ENCODE data around the gene DYRK4.
A peak's percentile ranks its signal among the peaks of the same experiment; 100 is the strongest.
"Not testable (repeated sequence)": the region's sequence is repeated elsewhere in the genome, so short reads cannot be mapped to it uniquely, and the experiment has no call there.

The DYRK4 gene, protein sequence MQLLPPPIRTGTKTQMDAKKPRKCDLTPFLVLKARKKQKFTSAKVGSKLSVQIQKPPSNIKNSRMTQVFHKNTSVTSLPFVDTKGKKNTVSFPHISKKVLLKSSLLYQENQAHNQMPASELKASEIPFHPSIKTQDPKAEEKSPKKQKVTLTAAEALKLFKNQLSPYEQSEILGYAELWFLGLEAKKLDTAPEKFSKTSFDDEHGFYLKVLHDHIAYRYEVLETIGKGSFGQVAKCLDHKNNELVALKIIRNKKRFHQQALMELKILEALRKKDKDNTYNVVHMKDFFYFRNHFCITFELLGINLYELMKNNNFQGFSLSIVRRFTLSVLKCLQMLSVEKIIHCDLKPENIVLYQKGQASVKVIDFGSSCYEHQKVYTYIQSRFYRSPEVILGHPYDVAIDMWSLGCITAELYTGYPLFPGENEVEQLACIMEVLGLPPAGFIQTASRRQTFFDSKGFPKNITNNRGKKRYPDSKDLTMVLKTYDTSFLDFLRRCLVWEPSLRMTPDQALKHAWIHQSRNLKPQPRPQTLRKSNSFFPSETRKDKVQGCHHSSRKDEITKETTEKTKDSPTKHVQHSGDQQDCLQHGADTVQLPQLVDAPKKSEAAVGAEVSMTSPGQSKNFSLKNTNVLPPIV

DNA sequence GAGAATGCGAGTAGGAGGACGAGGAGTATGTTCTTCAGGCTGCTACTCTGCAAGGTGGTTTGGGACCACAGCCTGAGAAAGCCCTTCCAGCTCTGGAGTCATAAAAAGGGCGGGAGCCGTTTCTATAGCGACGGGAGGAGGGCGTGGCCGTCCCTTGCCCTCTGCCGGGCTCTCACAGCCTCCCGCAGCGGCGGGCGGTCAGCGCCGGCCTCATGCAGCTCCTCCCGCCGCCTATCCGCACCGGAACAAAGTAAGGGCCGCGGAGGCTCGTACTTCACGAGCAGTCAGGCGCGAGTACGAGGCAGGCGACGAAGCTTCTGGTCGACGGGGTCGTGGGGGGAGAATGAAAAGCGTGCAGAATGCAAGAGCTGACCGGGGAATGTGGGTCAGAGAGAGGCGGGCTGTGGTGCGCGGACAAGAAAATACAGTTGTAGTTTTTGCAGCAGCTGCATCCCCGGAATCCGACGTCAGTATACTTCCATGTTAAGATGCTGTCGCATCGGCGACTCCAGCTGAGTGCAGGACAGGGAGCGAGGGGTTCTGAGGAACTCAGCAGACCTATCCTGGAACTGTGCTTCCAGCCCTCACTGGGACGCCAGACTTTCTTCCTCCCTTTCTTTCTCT, at the start of gene DYRK4:
DYRK4 (plus strand) TSS at position 175 of the 624 bp plus-strand sequence; CDS start at position 213, 38 bp downstream.
- peak; percentile 82 for DNase-seq

DNA sequence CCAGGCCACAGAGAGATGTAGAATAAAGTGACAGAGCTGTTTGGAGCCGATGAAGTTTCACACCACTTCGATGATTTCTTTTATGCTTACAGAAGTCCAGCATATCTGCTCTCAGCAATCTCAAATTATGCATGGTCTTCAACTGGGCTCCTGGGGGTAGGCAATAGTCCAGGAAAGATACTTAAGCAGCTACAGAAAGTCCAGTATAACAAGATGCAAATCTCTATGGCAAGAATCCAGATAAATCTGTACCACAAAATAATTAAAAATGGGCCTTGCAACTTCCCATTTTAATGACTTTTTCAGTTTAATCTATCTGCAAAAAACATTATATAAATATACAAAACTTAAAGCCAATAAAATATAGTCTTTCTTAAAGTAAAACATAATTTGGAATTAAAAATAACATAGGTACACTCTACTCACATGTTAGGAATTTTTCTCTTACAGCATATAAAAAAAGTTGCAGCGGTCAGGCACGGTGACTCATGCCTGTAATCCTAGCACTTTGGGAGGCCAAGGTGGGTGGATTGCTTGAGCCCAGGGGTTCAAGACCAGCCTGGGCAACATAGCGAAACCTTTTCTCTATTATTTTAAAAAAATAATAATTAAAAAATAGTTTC, 43.8 kb upstream of the DYRK4 start:
- no peak for DNase-seq

DNA sequence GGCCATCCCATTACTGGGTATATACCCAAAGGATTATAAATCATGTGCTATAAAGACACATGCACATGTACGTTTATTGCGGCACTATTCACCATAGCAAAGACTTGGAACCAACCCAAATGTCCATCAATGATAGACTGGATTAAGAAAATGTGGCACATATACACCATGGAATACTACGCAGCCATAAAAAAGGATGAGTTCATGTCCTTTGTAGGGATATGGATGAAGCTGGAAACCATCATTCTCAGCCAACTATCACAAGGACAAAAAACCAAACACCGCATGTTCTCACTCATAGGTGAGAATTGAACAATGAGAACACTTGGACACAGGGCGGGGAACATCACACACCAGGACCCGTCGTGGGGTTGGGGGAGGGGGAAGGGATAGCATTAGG, 38.6 kb upstream of the DYRK4 start:
- DNase-seq, result not testable (repeated sequence)

DNA sequence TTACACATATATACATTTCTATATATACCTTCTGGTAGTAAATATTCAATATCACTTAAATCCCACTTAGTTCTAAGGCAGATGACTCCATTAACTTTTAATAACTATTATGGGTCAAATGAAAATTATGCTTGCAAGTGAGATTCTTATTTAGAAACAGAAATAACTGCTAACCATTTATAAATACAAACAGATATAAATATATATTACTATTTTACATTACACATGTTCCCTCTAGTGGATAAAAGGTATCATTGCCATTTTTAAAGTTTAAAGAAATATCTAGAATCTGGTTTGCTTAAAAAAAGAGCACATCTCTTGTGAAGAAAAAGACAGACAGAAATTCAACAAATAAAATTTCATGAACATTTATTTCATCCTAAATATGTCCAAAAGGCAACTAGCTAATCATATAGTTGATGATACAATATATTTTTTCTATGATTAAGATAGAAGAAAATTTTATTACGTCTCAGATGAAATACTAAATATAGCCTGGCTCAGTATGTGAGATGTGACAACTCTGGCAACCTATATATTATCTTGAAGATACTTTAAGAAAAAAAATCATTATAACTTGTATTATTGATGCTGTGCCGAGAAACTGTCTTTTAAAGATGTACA, 35.0 kb upstream of the DYRK4 start:
- peak; percentile 35 for DNase-seq

DNA sequence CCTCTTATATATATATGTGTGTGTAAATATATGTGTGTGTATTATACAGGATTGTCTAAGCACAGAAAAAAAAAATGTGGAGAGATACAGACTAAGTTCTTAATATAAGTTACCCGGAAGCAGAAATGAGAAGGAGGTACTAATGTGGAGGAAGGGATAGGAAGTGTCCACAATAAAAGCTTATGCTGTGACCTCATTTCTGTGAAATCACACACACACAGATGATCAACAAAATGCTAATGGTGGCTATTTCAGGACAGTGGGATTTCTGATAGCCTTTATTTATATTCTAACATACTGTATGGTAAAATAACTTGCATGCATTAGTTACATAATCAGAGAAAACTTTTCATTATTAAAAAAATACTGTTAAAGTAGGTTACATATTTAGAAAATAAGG, 31.8 kb upstream of the DYRK4 start:
- no peak for DNase-seq

DNA sequence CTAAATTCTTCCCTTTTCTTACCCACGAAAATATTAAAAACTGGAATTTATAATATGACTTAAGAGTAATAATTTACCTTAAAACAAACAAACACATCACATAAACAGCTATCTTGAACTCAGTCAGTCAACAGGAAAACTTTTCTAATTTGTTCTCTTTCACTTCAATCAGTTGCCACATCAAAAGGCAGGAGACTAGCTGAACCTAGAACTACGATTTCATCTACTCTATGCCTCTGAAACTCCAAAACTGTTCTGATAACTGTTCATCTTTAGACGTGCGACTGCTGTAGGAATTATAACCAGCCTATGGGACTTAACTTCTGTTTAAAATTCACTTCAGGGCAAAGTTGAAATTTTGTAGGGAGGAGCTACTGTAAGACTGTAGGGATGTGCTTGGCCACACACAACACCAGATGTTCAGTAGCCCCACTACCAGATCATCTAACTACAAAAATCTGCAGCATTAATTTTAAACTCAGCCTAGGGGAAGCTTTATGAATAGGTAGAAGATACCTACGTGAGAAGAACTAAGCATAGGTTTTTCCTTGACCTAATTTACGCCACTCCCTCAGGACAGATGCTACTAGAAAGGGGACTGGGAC, 30.9 kb upstream of the DYRK4 start:
- DNase-seq, result no peak

DNA sequence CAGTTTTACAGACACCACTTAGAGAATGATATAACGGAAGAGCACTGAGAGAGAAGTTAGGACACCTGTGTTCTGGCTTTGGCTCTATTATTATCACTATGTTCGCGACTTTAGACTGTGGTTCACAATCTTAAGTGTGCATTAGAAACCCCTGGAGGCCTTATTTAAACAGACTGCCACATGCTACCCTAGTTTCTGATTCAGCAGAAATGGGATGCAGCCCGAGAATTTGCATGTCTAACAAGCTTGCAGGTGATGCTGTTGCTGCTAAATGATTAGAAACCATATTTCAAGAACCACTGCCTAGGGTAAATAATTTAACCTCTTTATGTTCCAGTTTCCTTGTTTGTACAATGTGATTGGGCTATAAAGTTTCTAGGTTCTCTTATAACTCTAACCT, 26.9 kb upstream of the DYRK4 start:
- DNase-seq, result no peak

DNA sequence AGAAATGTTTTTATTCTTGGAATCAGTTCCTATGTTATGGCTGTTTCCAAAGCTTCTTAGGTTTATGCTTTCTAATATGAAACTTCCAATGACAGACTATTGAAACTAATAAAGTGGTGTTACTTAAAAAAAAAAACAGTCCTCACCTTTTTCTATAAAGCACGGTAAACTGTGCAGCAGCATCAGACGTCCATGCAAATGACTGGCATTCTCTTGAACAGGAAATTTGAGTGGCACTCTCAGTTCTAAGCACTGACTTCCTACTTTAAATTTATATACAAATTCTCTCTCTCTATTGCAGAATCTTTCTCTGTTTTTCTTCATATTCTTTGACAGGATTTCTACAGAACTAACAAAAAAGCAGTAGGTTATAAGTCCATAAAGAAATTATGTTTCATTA, 26.1 kb upstream of the DYRK4 start:
- DNase-seq, result no peak

DNA sequence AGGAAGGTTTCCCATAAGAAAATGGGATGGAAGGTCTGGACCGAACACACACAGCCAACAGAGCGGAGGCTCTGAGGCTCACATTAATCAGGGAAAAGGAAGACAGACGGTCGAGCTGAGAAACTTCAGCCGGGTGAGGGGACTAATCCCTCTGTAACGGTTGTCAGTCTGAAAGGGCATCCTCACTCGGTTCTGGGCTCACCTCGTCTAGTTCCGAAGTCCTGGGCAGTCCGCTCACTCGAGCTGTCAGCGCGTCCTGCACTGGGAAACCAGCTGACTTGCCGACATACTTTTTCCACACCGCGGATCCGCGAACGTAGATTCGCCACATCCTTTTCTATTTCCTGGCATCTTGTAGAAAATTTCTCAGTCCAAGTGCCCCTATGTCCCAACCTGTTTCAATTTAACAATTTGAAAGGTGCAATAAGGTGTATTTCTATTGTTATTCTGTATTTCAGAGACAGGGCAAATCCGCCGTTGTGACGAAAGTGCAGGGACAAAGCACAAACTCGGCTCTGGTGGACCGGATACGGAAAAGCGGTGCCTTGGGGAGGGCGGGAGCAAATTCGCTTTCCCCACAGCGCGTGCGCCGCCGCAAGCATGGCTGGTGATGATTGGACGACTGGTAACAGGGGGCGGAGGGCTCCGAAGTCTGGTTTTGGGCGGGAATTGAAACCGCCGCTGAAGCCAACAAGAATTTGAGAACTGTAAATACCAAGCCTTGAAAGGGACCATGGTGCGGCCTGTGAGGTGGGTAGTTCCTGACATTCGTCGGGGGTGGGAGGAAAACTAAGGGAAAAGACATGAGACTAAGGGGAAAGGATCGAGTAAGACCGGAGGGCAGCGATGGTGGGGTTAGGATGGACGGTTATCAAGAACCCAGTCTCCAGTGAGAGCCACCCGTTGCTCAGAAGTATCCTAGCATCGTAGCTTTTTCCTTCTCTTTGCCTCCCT, 23.5 kb upstream of the DYRK4 start, which contains the start of gene RAD51AP1:
RAD51AP1 (plus strand) TSS at position 684 of the 954 bp plus-strand sequence; CDS start at position 734, 50 bp downstream.
- DNase-seq, result peak; percentile 98

DNA sequence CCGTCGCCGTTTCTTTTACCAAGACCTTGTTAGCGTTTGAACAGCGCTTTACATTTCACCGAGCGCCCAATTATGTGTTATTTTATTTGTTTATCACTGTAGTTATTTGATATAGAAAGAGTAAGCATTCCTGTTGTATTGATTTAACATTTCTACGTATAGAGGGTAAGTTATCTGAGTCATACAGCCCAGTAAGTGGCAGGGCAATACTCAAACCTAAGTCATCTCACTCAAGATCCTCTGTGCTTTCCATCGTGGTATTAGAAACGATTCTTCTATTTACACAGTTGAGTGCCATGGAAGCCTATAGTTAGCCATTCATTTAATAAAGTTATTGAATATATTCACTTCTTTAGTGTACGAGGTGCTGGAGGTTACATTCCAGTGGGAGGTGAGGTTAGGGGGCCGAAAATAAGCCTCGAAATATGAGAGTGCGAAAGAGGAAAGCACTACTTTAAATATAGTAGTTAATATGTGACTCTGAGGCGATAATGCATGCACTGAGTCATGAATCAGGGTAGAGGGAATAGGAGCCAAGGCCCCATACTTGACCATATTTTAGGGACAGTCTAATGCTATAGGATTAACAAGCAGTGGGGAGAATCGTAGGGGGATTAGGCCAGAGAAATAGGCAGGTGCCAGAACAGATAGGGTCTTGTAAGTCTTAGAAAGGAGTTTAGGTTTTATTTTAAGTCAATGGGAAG, 22.7 kb upstream of the DYRK4 start:
- DNase-seq, result no peak

DNA sequence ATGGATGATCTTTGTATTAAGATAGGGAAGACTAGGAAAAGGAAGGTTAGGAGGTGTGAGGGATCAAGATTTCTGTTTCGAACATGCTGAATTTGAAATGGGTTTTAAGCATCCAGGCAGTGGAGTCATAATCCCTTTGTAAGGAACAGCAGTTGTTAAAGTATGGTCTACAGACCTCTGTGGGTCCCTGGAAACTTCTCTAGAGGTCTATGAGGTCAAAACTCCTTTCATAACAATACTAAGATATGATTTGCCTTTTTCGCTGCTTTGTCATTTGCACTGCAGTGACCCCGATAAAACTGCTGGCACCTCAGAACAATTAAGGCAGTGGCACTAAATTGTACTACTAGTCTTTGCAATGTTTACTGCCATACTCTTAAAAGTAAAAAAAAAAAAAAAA, 21.8 kb upstream of the DYRK4 start:
- DNase-seq, result no peak

DNA sequence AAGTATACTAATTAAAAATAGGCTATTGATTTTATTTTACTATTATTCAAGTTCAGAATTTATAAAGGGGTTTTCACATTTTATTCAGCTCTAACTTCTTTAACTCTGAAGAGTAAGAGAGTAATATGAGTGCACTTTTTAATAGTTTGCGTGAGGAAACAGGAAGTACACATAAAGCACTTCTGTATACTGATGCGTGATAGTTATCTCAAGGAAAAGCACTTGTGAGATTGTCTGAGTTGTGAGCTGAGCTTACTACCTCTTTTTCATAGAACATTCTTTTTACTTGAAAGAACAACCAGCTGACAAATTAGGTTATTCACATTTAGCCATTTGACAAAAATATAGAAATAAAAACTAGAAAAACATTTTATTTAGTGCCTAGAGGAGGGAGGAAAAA, 21.4 kb upstream of the DYRK4 start:
- peak; percentile 22 for DNase-seq

DNA sequence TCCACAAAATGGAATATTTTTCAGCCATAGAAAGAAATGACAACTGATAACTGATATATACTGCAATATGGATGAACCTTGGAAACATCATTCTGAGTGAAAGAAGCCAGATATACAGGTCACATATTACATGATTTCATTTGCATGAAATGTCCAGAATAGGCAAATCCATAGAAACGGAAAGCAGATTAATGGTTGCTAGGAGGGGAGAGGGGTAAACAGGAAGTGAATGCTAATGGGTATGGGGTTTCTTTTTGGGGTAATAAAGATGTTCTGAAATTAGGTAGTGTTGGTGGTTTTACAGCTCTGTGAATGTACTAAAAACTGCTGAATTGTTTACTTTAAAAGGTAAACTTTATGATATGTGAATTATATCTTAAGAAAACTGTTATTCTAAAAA, 16.8 kb upstream of the DYRK4 start:
- no peak for DNase-seq

DNA sequence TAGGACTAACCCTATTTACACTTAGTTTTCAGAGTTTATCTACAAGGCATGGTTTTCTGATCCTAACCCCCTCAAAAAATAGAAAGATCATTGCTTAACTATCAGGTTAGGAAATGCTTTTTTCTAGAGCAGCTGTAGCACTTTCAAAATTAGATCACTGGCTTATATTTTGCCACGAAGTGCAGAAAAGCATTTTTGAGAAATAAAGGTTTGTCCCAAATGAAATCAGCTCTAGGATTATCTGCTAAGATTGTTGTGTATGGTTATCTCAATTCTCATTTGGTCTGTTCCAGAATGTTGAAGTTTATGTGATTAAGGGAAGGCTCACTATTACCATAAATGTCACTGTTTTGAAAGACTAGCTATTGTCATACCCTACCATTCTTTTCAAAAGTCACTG, 9.8 kb upstream of the DYRK4 start:
- DNase-seq, result peak; percentile 42

DNA sequence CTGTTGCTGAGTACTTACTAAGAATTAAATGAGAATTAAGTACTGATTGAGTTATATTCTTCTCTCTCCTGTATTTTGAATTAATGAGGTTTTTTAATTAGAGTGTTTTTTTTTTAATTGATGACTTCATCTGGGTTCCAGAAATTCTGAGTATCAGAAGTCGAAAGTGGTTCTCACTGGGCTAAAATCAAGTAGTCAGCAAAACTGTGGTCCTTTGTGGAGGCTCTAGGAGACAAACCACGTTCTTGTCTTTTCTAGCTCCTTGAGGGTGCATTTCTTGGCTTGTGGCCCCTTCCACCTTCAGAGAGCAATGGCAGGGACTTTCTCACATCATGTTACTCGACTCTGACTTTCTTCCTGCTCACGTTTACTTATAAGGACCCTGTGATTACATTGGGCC, 8.1 kb upstream of the DYRK4 start:
- no peak for DNase-seq

DNA sequence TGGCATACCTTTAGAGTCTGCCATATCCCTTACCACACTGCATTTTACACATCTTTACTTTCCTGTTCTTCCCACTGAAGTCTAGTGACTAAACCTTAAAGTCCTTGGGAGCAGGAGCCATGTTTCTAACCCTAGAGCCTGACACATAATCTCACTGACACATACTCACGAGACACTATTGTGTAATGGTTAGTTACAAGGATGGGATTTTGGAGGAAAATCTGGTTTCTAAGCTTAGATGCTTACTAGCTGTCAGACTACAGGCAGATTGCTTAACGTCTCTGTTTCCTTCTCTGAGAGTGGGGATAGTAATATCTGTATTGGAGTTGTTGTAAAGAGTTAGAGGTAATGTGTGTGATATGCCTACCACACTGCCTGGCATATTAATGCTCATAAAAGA, 6.2 kb upstream of the DYRK4 start:
- peak; percentile 95 for DNase-seq

DNA sequence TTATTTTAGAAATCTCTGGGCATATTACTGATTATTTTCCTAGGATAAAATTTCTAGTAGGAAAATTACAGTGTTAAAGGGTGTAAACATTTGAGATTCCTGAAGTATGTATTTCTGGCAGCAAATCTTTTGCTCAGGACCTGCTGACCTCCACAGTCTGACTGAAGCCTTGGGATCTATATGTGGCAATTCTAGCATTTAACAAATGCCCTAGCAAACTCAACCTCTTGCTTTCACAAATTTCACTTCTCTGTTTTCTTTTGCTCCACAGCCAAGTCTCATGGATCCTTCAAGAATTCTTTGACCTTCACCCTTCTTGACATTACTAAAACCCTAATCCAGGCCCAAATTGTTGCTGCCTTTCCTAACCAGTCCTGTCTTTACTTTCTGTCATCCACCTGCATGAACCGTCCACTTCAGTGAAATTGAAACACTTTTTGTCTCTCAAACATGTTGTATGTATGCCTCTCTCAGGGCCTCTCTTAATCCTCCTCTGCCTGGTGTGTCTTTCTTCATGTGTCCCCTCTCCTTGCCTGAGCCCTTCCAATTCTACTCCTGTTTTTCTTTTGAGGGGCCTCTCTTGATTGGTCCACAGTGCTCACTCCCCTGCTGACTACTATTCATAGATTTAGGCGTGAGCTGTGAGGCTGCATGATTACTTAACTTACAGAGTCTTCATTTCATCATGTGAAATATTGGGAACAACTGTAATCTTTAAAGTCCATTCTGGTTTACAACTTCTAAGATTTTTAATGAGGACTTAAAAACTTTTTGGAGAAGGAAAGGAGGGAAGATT, 5.1 kb upstream of the DYRK4 start:
- peak; percentile 85 for DNase-seq

DNA sequence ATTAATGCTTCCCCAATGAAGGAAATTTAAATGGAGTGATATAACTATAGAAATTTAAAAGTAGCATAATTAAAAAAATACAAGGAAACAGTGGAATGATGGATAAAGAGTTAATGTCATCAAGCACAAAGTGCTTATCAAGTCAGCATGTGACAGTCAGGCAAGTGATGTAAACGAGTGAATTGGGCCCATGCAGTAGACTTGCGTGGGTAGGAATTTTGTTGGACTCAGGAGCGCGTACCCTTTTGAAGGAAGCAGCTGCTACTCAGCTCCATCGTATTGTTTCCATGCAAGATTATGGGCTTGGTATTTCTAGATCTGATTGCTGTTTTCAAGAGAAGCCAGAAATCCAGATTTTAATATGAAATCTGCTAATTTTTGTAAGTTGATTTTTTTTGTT, 4.4 kb upstream of the DYRK4 start:
- DNase-seq, result peak; percentile 39

DNA sequence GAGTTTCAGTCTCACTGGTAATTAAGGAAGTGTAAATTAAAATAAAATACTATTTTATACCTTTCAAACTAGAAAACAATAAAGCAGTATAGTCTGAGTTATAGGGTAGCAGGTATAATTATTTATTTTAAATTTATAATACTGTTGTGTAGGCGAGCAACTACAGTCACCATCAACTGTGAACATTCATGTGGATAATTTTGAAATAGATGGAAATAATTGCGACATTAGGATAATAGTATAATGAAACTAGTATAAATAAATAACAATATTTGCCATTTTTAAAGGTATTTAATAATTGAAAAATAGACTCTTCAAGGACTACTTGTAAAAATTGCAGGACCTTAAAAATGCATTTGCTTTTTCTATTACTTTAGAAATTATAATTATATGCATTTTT, 3.8 kb upstream of the DYRK4 start:
- DNase-seq, result peak; percentile 35

DNA sequence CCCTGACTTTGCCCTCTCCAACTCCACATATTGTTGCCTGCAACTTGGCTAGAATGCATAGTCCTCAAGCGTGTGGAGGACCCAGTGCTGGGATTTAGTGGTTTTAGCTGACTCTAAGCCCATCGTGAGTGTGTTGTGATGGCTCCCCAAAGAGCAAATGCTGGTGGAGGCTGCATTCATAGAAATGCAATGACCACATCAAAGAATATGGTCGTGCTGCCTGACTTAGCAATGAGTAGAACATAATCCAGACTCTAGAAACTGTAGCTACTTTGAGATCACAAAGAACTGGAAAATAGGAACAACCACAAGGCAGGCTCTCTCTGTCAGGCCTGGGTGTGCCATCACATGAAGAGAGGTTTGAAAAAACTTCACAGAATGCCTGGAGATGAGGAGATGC, 1.3 kb downstream of the DYRK4 start:
- no peak for DNase-seq
